TTC549 (cell line): ENCODE measurements around the gene LMOD1.
"Not testable (repeated sequence)": the region's sequence is repeated elsewhere in the genome, so short reads cannot be mapped to it uniquely, and the experiment has no call there.

ENCODE experiments used
- FAIRE-seq: peaks from 2 replicates; lab custom pipeline; 2012; peaks lifted over from hg19 to GRCh38; lab: Jason Lieb, UNC

Gene LMOD1

GRCh38 chr1:201945863-201946223 lies 505 bp downstream of the LMOD1 start:
- no peak for FAIRE-seq

- no peak for FAIRE-seq
These were observed 1.2 kb downstream of the LMOD1 start for GRCh38 chr1:201945157-201945556.

GRCh38 chr1:201944639-201945038 lies 1.7 kb downstream of the LMOD1 start:
- FAIRE-seq: no peak

- no peak for FAIRE-seq
These were observed 2.3 kb downstream of the LMOD1 start for GRCh38 chr1:201944002-201944401.

GRCh38 chr1:201942129-201942495 lies 4.2 kb downstream of the LMOD1 start:
- FAIRE-seq: no peak

GRCh38 chr1:201941420-201942128 lies 4.8 kb downstream of the LMOD1 start:
- no peak for FAIRE-seq

- not testable (repeated sequence) for FAIRE-seq
These were observed 6.0 kb downstream of the LMOD1 start for GRCh38 chr1:201940316-201940715.

GRCh38 chr1:201939574-201939973 lies 6.8 kb downstream of the LMOD1 start:
- FAIRE-seq: no peak

GRCh38 chr1:201939148-201939547 lies 7.2 kb downstream of the LMOD1 start:
- no peak for FAIRE-seq

- FAIRE-seq: no peak
These were observed 7.8 kb downstream of the LMOD1 start for GRCh38 chr1:201938440-201939035.

GRCh38 chr1:201937624-201938213 lies 8.6 kb downstream of the LMOD1 start:
- no peak for FAIRE-seq

- no peak for FAIRE-seq
These were observed 12.4 kb downstream of the LMOD1 start for GRCh38 chr1:201933840-201934430.

GRCh38 chr1:201930803-201931202 lies 15.5 kb downstream of the LMOD1 start:
- no peak for FAIRE-seq

- FAIRE-seq: no peak
These were observed 16.2 kb downstream of the LMOD1 start for GRCh38 chr1:201930137-201930536.

- FAIRE-seq: no peak
These were observed 18.1 kb downstream of the LMOD1 start for GRCh38 chr1:201928266-201928665.

GRCh38 chr1:201925981-201926645 lies 20.2 kb downstream of the LMOD1 start:
- no peak for FAIRE-seq

- no peak for FAIRE-seq
These were observed 21.1 kb downstream of the LMOD1 start for GRCh38 chr1:201925301-201925567.

- no peak for FAIRE-seq
These were observed 24.3 kb downstream of the LMOD1 start for GRCh38 chr1:201921952-201922558.

- no peak for FAIRE-seq
These were observed 28.0 kb downstream of the LMOD1 start for GRCh38 chr1:201918343-201918742.

- FAIRE-seq: no peak
These were observed 28.9 kb downstream of the LMOD1 start for GRCh38 chr1:201917362-201918033.

GRCh38 chr1:201916649-201917249 lies 29.6 kb downstream of the LMOD1 start:
- FAIRE-seq: no peak
